Astrocyte (in vitro differentiated cells and primary cell): ENCODE data around the gene VSX1.

Experiments
- CTCF ChIP-seq: IDR thresholded peaks from 2 replicates; pipeline ENCODE4 v1.5.1; 2011; ENCODE audit warnings: low read depth, mild to moderate bottlenecking, inconsistent platforms, low read length, moderate library complexity; ENCODE audit not compliant: insufficient read depth
- EZH2 ChIP-seq: IDR thresholded peaks from 2 replicates; pipeline ENCODE4 v1.6.1; 2012; ENCODE audit warnings: mild to moderate bottlenecking, low read length, inconsistent platforms; ENCODE audit not compliant: insufficient read depth

- no peak for TF ChIP-seq CTCF
- TF ChIP-seq EZH2 = no peak
Observed at GRCh38 chr20:25089096-25089495, 7.2 kb upstream of the VSX1 start.
